ENCODE results near the gene DDX51.

DDX51 gene

GRCh38 chr12:132145334-132145733 is 1.2 kb upstream of the DDX51 start (continued):
- no peak for TF ChIP-seq ZNF8 (CRISPR knock-in tag; IDR thresholded peaks at IDR 0.05)
- TF ChIP-seq ZFP3 (CRISPR knock-in tag; IDR thresholded peaks at IDR 0.05): no peak
- TF ChIP-seq ISL1 (CRISPR knock-in tag; IDR thresholded peaks at IDR 0.05): no peak

- peak; percentile 14 for ATAC-seq
- TF ChIP-seq ZFP3 (CRISPR knock-in tag; IDR thresholded peaks at IDR 0.05) (no peak), ESRRG (CRISPR knock-in tag; IDR thresholded peaks at IDR 0.05) (no peak), SNAI2 (CRISPR knock-in tag; IDR thresholded peaks at IDR 0.05) (no peak), ZFP30 (CRISPR knock-in tag; IDR thresholded peaks at IDR 0.05) (no peak), BACH2 (CRISPR knock-in tag; IDR thresholded peaks at IDR 0.05; ENCODE audit: borderline replicate concordance) (no peak), ARNTL (CRISPR knock-in tag; IDR thresholded peaks at IDR 0.05; ENCODE audit: borderline replicate concordance, low read depth) (no peak), OSR1 (CRISPR knock-in tag; IDR thresholded peaks at IDR 0.05) (no peak)
- TF ChIP-seq, protein P1, sequence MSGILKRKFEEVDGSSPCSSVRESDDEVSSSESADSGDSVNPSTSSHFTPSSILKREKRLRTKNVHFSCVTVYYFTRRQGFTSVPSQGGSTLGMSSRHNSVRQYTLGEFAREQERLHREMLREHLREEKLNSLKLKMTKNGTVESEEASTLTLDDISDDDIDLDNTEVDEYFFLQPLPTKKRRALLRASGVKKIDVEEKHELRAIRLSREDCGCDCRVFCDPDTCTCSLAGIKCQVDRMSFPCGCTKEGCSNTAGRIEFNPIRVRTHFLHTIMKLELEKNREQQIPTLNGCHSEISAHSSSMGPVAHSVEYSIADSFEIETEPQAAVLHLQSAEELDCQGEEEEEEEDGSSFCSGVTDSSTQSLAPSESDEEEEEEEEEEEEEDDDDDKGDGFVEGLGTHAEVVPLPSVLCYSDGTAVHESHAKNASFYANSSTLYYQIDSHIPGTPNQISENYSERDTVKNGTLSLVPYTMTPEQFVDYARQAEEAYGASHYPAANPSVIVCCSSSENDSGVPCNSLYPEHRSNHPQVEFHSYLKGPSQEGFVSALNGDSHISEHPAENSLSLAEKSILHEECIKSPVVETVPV (CRISPR knock-in tag; IDR thresholded peaks at IDR 0.05): no peak
- TF ChIP-seq, protein P2, sequence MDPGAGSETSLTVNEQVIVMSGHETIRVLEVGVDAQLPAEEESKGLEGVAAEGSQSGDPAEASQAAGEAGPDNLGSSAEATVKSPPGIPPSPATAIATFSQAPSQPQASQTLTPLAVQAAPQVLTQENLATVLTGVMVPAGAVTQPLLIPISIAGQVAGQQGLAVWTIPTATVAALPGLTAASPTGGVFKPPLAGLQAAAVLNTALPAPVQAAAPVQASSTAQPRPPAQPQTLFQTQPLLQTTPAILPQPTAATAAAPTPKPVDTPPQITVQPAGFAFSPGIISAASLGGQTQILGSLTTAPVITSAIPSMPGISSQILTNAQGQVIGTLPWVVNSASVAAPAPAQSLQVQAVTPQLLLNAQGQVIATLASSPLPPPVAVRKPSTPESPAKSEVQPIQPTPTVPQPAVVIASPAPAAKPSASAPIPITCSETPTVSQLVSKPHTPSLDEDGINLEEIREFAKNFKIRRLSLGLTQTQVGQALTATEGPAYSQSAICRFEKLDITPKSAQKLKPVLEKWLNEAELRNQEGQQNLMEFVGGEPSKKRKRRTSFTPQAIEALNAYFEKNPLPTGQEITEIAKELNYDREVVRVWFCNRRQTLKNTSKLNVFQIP (CRISPR knock-in tag; IDR thresholded peaks at IDR 0.05; ENCODE audit: borderline replicate concordance, low read depth): no peak
These were observed 670 bp upstream of the DDX51 start for GRCh38 chr12:132144810-132145168.

GRCh38 chr12:132143336-132144071 is 615 bp downstream of the DDX51 start:
- ATAC-seq: peak; percentile 14; the same call in 2 of the 3 replicates
- TF ChIP-seq ZNF8 (CRISPR knock-in tag; IDR thresholded peaks at IDR 0.05): no peak
- TF ChIP-seq, protein P3, sequence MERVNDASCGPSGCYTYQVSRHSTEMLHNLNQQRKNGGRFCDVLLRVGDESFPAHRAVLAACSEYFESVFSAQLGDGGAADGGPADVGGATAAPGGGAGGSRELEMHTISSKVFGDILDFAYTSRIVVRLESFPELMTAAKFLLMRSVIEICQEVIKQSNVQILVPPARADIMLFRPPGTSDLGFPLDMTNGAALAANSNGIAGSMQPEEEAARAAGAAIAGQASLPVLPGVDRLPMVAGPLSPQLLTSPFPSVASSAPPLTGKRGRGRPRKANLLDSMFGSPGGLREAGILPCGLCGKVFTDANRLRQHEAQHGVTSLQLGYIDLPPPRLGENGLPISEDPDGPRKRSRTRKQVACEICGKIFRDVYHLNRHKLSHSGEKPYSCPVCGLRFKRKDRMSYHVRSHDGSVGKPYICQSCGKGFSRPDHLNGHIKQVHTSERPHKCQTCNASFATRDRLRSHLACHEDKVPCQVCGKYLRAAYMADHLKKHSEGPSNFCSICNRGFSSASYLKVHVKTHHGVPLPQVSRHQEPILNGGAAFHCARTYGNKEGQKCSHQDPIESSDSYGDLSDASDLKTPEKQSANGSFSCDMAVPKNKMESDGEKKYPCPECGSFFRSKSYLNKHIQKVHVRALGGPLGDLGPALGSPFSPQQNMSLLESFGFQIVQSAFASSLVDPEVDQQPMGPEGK (CRISPR knock-in tag; IDR thresholded peaks at IDR 0.05; ENCODE audit: borderline replicate concordance): no peak
- TF ChIP-seq ARNTL (CRISPR knock-in tag; IDR thresholded peaks at IDR 0.05; ENCODE audit: borderline replicate concordance, low read depth): no peak
- no peak for TF ChIP-seq ZNF565 (CRISPR knock-in tag; conservative IDR thresholded peaks at IDR 0.05; ENCODE audit: low read depth)
- TF ChIP-seq TCF4 (CRISPR knock-in tag; IDR thresholded peaks at IDR 0.05; ENCODE audit: borderline replicate concordance): no peak
- TF ChIP-seq ZC3H10 (CRISPR knock-in tag; IDR thresholded peaks at IDR 0.05): no peak
- no peak for TF ChIP-seq ZFP3 (CRISPR knock-in tag; IDR thresholded peaks at IDR 0.05)
- no peak for TF ChIP-seq ISL1 (CRISPR knock-in tag; IDR thresholded peaks at IDR 0.05)
- TF ChIP-seq, protein P2 (CRISPR knock-in tag; IDR thresholded peaks at IDR 0.05; ENCODE audit: borderline replicate concordance, low read depth): no peak
- TF ChIP-seq, protein P1 (CRISPR knock-in tag; IDR thresholded peaks at IDR 0.05): no peak

GRCh38 chr12:132142679-132143335 is 1.3 kb downstream of the DDX51 start:
- ATAC-seq: no peak
- no peak for TF ChIP-seq TCF4 (CRISPR knock-in tag; IDR thresholded peaks at IDR 0.05; ENCODE audit: borderline replicate concordance)
- no peak for TF ChIP-seq CSDC2 (CRISPR knock-in tag; IDR thresholded peaks at IDR 0.05)
- TF ChIP-seq TOX (CRISPR knock-in tag; IDR thresholded peaks at IDR 0.05; ENCODE audit: borderline replicate concordance): no peak
- no peak for TF ChIP-seq BACH2 (CRISPR knock-in tag; IDR thresholded peaks at IDR 0.05; ENCODE audit: borderline replicate concordance)
- TF ChIP-seq, protein P1 (CRISPR knock-in tag; IDR thresholded peaks at IDR 0.05): no peak
- TF ChIP-seq ZNF70 (CRISPR knock-in tag; IDR thresholded peaks at IDR 0.05): no peak
- TF ChIP-seq ARNTL (CRISPR knock-in tag; IDR thresholded peaks at IDR 0.05; ENCODE audit: borderline replicate concordance, low read depth): no peak
- TF ChIP-seq, protein P2 (CRISPR knock-in tag; IDR thresholded peaks at IDR 0.05; ENCODE audit: borderline replicate concordance, low read depth): no peak
- no peak for TF ChIP-seq ZC3H10 (CRISPR knock-in tag; IDR thresholded peaks at IDR 0.05)
- TF ChIP-seq OSR1 (CRISPR knock-in tag; IDR thresholded peaks at IDR 0.05): no peak

Data from SK-N-SH treated with all-trans-retinoic acid at 6 μM for 48 hours (cell line).